Measurements from ENCODE around the gene SSC5D.
"Not testable (repeated sequence)": the region's sequence is repeated elsewhere in the genome, so short reads cannot be mapped to it uniquely, and the experiment has no call there.

Gene SSC5D

GRCh38 chr19:55503502-55504251 lies 15.4 kb downstream of the SSC5D start:
- DNase-seq (ENCODE audit: low read depth in 2 of 2) = peak; percentile 86 to 90

GRCh38 chr19:55504252-55504603 lies 16.0 kb downstream of the SSC5D start:
- DNase-seq (ENCODE audit: low read depth in 2 of 2) = no peak

GRCh38 chr19:55504981-55505380 lies 16.7 kb downstream of the SSC5D start:
- DNase-seq (ENCODE audit: low read depth in 2 of 2) = no peak

GRCh38 chr19:55508120-55508519 lies 19.9 kb downstream of the SSC5D start:
- DNase-seq (ENCODE audit: low read depth in 2 of 2) = no peak

GRCh38 chr19:55516878-55517620 lies 28.8 kb downstream of the SSC5D start:
- peak; percentile 80 to 88 for DNase-seq (ENCODE audit: low read depth in 2 of 2)

- DNase-seq (ENCODE audit: low read depth in 2 of 2) = no peak
These were observed 31.4 kb downstream of the SSC5D start for GRCh38 chr19:55519451-55520311.

GRCh38 chr19:55520691-55521292 lies 32.6 kb downstream of the SSC5D start:
- DNase-seq (ENCODE audit: low read depth in 2 of 2) = no peak

GRCh38 chr19:55525289-55526101 lies 37.3 kb downstream of the SSC5D start:
- DNase-seq (ENCODE audit: low read depth in 2 of 2) = no peak

GRCh38 chr19:55526216-55527196 lies 38.3 kb downstream of the SSC5D start:
- no peak for DNase-seq (ENCODE audit: low read depth in 2 of 2)

GRCh38 chr19:55527197-55528029 lies 39.2 kb downstream of the SSC5D start:
- no peak for DNase-seq (ENCODE audit: low read depth in 2 of 2)

- DNase-seq (ENCODE audit: low read depth in 2 of 2) = no peak
These were observed 40.0 kb downstream of the SSC5D start for GRCh38 chr19:55528030-55528803.

- no peak for DNase-seq (ENCODE audit: low read depth in 2 of 2)
These were observed 41.5 kb downstream of the SSC5D start for GRCh38 chr19:55529636-55530234.

GRCh38 chr19:55530996-55531395 lies 42.8 kb downstream of the SSC5D start:
- no peak for DNase-seq (ENCODE audit: low read depth in 2 of 2)

GRCh38 chr19:55534280-55534679 lies 46.0 kb downstream of the SSC5D start:
- DNase-seq (ENCODE audit: low read depth in 2 of 2) = not testable (repeated sequence)

GRCh38 chr19:55535173-55535964 lies 47.1 kb downstream of the SSC5D start:
- DNase-seq (ENCODE audit: low read depth in 2 of 2) = no peak

- DNase-seq (ENCODE audit: low read depth in 2 of 2) = no peak
These were observed 47.7 kb downstream of the SSC5D start for GRCh38 chr19:55535965-55536350.

- no peak for DNase-seq (ENCODE audit: low read depth in 2 of 2)
These were observed 48.1 kb downstream of the SSC5D start for GRCh38 chr19:55536366-55536765.

All from stimulated activated CD4-positive, alpha-beta T cell treated with anti-CD3 and anti-CD28 coated beads, Interleukin-12 subunit alpha, Interleukin-12 subunit beta, amount 100 ng/mL, for 24 hours (primary cell).